ENCODE results near the gene EXOC6B. TPM values are rescaled to one million over a fixed set of nuclear protein-coding genes. Genes with fewer than 3 reads are reported as not detected.

EXOC6B gene
- total RNA-seq, 1 experiment from 2014 or later, result not detected

DNA sequence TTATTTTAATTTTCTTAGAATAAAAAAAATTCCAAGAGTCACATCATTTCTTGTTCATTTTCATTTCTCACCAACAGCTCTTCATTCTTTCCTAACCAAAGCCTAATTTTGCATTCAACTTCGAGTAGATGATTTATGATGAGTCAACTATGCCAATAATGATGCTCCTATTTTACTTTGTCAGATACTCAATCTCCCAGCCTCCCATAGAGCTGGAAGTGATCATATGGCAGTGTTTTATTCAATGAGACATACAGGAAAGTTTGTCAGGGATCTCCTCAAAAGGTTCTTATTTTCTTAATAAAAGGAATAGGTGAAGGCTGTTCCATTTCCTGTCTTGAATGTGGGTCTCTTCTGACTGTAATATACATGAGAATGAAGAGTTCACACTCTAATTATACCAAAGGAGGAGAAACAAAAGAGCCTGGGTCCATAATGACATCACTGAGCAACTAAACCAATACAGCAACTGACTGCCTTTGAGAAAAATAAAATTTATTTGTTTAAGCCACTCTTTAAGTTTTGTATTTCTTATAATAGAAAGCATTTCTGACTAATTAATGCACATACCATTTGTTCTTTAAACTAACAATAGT is 447.0 kb downstream of the EXOC6B start:
- Histone ChIP-seq H3K4me2 (ENCODE audit: low read depth, low read length, poor library complexity, severe bottlenecking) (no peak overlapping the region), H4K20me1 (ENCODE audit: insufficient read depth, low read depth, low read length) (no peaks in the 10 kb centered on the region), H2AFZ (ENCODE audit: low read length) (no peak overlapping the region), H3K27me3 (ENCODE audit: low read length) (no peaks in the 10 kb centered on the region), H3K36me3 (ENCODE audit: insufficient read depth, low read length) (no peaks in the 10 kb centered on the region), H3K4me1 (ENCODE audit: low read length) (no peaks in the 10 kb centered on the region), H3K4me3 (ENCODE audit: low read length) (no peak overlapping the region), H3K27ac (ENCODE audit: low read length) (no peak overlapping the region), H3K9ac (ENCODE audit: low read length) (no peak overlapping the region), H3K9me3 (ENCODE audit: low read length) (no peaks in the 10 kb centered on the region), H3K79me2 (ENCODE audit: low read length) (no peaks in the 10 kb centered on the region), H3K9me2 (replicated peaks; ENCODE audit: insufficient read depth, low read length) (no peaks in the 10 kb centered on the region)
- no peak for DNase-seq

DNA sequence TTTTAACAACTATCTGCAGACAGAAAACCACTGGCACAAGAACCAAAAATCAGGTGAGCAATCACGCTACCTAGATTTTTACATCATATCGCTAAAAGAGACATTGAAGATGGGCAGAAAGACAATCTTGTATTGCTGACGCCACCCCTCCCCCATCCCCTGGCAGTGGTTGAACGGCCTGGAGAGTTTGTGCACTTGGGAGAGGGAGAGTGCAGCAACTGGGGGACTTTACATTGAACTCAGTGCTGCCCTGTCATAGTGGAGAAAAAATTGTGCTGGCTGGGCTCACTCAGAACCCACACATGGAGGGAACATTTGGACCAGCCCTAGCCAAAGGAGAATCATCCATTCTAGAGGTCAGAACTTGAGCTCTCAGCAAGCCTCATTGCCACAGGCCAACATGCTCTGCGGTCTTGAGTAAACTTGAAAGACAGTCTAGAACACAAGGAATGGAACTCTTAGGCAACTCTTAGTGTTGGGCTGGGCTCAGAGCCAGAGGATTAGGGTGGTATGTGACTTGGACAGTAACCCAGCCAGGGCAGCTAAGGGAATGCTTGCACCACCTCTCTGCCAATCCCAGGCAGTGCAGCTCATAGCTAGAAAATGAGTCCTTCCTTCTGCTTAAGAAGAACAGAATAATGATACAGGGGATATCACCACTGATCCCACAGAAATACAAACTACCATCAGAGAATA is 458.2 kb downstream of the EXOC6B start:
- Histone ChIP-seq H3K36me3 (ENCODE audit: insufficient read depth, low read length) (no peaks in the 10 kb centered on the region), H3K9me2 (replicated peaks; ENCODE audit: insufficient read depth, low read length) (no peaks in the 10 kb centered on the region), H3K4me1 (ENCODE audit: low read length) (no peaks in the 10 kb centered on the region), H3K79me2 (ENCODE audit: low read length) (no peaks in the 10 kb centered on the region), H3K4me3 (ENCODE audit: low read length) (no peak overlapping the region), H3K27ac (ENCODE audit: low read length) (no peak overlapping the region), H4K20me1 (ENCODE audit: insufficient read depth, low read depth, low read length) (no peaks in the 10 kb centered on the region), H2AFZ (ENCODE audit: low read length) (no peak overlapping the region), H3K27me3 (ENCODE audit: low read length) (no peaks in the 10 kb centered on the region), H3K9me3 (ENCODE audit: low read length) (no peaks in the 10 kb centered on the region), H3K4me2 (ENCODE audit: low read depth, low read length, poor library complexity, severe bottlenecking) (no peak overlapping the region), H3K9ac (ENCODE audit: low read length) (no peak overlapping the region)
- DNase-seq, result no peak

DNA sequence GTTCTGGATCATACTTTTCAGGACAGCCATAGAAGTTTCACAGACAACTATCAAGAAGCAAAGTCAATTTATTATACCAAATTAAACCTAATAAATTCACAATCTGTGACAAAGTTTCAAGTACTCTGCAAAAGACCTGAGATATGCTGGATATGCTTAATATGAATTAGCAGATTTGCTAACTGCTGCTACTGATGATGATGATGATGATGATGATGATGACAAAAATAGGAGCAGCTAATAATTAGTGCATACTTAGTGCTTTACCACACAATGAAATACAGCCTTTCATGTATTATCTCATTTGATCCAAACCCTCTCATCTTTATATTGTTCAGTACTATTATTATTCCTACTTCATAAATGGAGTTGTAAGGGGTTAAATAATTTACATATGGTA is 462.4 kb downstream of the EXOC6B start:
- H2AFZ ChIP-seq (ENCODE audit: low read length), result no peak overlapping the region
- no peak for DNase-seq
- no peaks in the 10 kb centered on the region for H3K27me3 ChIP-seq (ENCODE audit: low read length)
- H3K4me1 ChIP-seq (ENCODE audit: low read length), result no peaks in the 10 kb centered on the region
- H4K20me1 ChIP-seq (ENCODE audit: insufficient read depth, low read depth, low read length), result no peaks in the 10 kb centered on the region
- no peaks in the 10 kb centered on the region for H3K79me2 ChIP-seq (ENCODE audit: low read length)
- H3K9me2 ChIP-seq (replicated peaks; ENCODE audit: insufficient read depth, low read length), result no peaks in the 10 kb centered on the region
- H3K9ac ChIP-seq (ENCODE audit: low read length), result no peak overlapping the region
- H3K36me3 ChIP-seq (ENCODE audit: insufficient read depth, low read length), result no peaks in the 10 kb centered on the region
- H3K4me2 ChIP-seq (ENCODE audit: low read depth, low read length, poor library complexity, severe bottlenecking), result no peak overlapping the region
- H3K27ac ChIP-seq (ENCODE audit: low read length), result no peak overlapping the region
- H3K4me3 ChIP-seq (ENCODE audit: low read length), result no peak overlapping the region
- no peaks in the 10 kb centered on the region for H3K9me3 ChIP-seq (ENCODE audit: low read length)

DNA sequence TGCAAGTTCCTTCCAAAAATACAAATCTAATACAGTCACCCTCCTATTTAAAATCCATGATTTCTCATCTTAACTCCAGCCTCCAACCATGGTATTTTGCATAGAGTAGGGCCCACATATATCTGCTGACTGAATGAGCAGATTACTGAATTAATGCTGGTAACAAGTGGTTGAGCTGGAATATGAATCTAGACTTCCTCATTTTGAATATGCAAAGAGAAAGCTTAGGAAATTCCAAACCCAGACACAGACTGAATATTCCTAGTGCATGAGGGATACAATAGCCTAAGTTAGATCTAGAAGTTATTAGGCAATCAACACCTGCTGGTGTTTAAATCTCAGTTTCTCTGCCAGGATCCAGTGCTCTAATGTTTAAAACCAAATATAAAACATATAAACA is 463.1 kb downstream of the EXOC6B start:
- no peak for DNase-seq
- Histone ChIP-seq H3K9me2 (replicated peaks; ENCODE audit: insufficient read depth, low read length) (no peaks in the 10 kb centered on the region), H3K79me2 (ENCODE audit: low read length) (no peaks in the 10 kb centered on the region), H4K20me1 (ENCODE audit: insufficient read depth, low read depth, low read length) (no peaks in the 10 kb centered on the region), H3K4me2 (ENCODE audit: low read depth, low read length, poor library complexity, severe bottlenecking) (no peak overlapping the region), H3K9ac (ENCODE audit: low read length) (no peak overlapping the region), H3K27me3 (ENCODE audit: low read length) (no peaks in the 10 kb centered on the region), H3K36me3 (ENCODE audit: insufficient read depth, low read length) (no peaks in the 10 kb centered on the region), H3K4me3 (ENCODE audit: low read length) (no peak overlapping the region), H3K27ac (ENCODE audit: low read length) (no peak overlapping the region), H3K4me1 (ENCODE audit: low read length) (no peaks in the 10 kb centered on the region), H2AFZ (ENCODE audit: low read length) (no peak overlapping the region), H3K9me3 (ENCODE audit: low read length) (no peaks in the 10 kb centered on the region)

DNA sequence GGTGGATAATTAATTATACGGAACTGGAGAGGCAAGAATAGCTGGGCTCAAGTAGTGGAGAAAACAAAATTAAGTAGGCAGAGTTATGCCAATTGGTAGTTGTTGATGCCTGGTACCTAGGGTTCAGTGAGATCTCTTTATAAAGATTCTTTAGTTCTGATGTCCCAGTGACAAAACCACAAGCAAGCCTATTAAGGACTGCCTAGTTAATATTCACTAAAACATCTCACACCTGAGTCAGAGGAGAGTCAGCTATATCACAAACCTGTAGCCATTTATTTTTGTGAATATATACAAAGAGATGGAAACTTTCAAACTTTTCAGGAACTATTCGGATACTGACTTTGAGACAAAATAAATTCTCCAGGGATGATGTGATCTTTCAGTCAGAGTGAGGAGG is 464.3 kb downstream of the EXOC6B start:
- no peaks in the 10 kb centered on the region for H3K27me3 ChIP-seq (ENCODE audit: low read length)
- no peaks in the 10 kb centered on the region for H4K20me1 ChIP-seq (ENCODE audit: insufficient read depth, low read depth, low read length)
- DNase-seq, result no peak
- H3K4me1 ChIP-seq (ENCODE audit: low read length), result no peaks in the 10 kb centered on the region
- H3K9me3 ChIP-seq (ENCODE audit: low read length), result no peaks in the 10 kb centered on the region
- H3K4me2 ChIP-seq (ENCODE audit: low read depth, low read length, poor library complexity, severe bottlenecking), result no peak overlapping the region
- H3K9me2 ChIP-seq (replicated peaks; ENCODE audit: insufficient read depth, low read length), result no peaks in the 10 kb centered on the region
- H2AFZ ChIP-seq (ENCODE audit: low read length), result no peak overlapping the region
- H3K4me3 ChIP-seq (ENCODE audit: low read length), result no peak overlapping the region
- no peak overlapping the region for H3K9ac ChIP-seq (ENCODE audit: low read length)
- H3K36me3 ChIP-seq (ENCODE audit: insufficient read depth, low read length), result no peaks in the 10 kb centered on the region
- no peak overlapping the region for H3K27ac ChIP-seq (ENCODE audit: low read length)
- no peaks in the 10 kb centered on the region for H3K79me2 ChIP-seq (ENCODE audit: low read length)

DNA sequence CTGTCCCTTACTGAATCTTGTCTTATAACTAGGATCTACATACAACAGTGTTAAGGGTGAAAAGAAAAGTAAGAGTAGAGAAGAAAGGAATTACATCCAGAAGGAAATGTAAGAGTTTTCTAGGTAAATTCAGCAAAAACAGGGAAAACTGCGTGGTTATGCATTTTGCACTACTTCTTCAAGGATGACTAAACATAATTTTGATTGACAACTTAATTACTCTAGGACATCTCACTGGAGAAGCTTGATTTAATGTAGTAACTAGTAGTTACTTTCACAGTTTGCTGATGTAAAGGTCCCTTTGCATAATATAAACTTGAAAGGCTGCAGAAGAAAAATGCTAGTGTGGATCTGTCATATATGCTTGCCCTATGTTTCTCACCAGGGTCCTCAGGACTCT is 464.8 kb downstream of the EXOC6B start:
- no peaks in the 10 kb centered on the region for H3K9me3 ChIP-seq (ENCODE audit: low read length)
- H3K9me2 ChIP-seq (replicated peaks; ENCODE audit: insufficient read depth, low read length), result no peaks in the 10 kb centered on the region
- no peaks in the 10 kb centered on the region for H3K36me3 ChIP-seq (ENCODE audit: insufficient read depth, low read length)
- H3K27me3 ChIP-seq (ENCODE audit: low read length), result no peaks in the 10 kb centered on the region
- no peaks in the 10 kb centered on the region for H3K4me1 ChIP-seq (ENCODE audit: low read length)
- H4K20me1 ChIP-seq (ENCODE audit: insufficient read depth, low read depth, low read length), result no peaks in the 10 kb centered on the region
- H3K4me2 ChIP-seq (ENCODE audit: low read depth, low read length, poor library complexity, severe bottlenecking), result no peak overlapping the region
- H3K27ac ChIP-seq (ENCODE audit: low read length), result no peak overlapping the region
- no peak overlapping the region for H2AFZ ChIP-seq (ENCODE audit: low read length)
- H3K4me3 ChIP-seq (ENCODE audit: low read length), result no peak overlapping the region
- no peak overlapping the region for H3K9ac ChIP-seq (ENCODE audit: low read length)
- DNase-seq, result no peak
- H3K79me2 ChIP-seq (ENCODE audit: low read length), result no peaks in the 10 kb centered on the region

DNA sequence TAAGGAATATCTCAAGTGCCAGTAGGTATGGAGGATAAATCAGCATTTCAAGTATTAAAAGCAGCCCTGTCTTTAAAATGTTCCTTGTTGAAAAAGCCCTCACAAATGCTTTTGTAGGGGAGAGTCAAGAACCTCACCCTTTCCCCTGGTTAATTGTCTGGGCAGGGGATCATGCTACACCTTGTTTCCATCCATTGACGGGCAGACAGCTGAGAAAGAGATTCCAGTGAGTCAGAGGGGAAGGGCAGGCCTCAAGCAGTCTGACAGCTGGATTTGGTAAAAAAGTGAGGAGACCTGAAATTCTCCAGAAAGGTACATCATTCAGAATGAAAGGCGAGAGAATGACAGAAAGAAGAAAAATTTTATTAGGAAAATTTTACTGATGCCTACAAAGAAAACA is 475.0 kb downstream of the EXOC6B start:
- no peaks in the 10 kb centered on the region for H3K9me3 ChIP-seq (ENCODE audit: low read length)
- H3K27me3 ChIP-seq (ENCODE audit: low read length), result no peaks in the 10 kb centered on the region; the same call in 1 of the 2 replicates
- no peak for DNase-seq
- no peaks in the 10 kb centered on the region for H4K20me1 ChIP-seq (ENCODE audit: insufficient read depth, low read depth, low read length)
- no peaks in the 10 kb centered on the region for H3K79me2 ChIP-seq (ENCODE audit: low read length)
- no peaks in the 10 kb centered on the region for H3K36me3 ChIP-seq (ENCODE audit: insufficient read depth, low read length)
- H3K27ac ChIP-seq (ENCODE audit: low read length), result no peak overlapping the region
- 0 out of 2 replicates have a peak, but pooled peaks cover 4% of the 10 kb centered on the region for H3K9me2 ChIP-seq (replicated peaks; ENCODE audit: insufficient read depth, low read length)
- H3K9ac ChIP-seq (ENCODE audit: low read length), result no peak overlapping the region
- no peak overlapping the region for H3K4me3 ChIP-seq (ENCODE audit: low read length)
- H3K4me2 ChIP-seq (ENCODE audit: low read depth, low read length, poor library complexity, severe bottlenecking), result no peak overlapping the region
- no peak overlapping the region for H2AFZ ChIP-seq (ENCODE audit: low read length)
- H3K4me1 ChIP-seq (ENCODE audit: low read length), result no peaks in the 10 kb centered on the region

DNA sequence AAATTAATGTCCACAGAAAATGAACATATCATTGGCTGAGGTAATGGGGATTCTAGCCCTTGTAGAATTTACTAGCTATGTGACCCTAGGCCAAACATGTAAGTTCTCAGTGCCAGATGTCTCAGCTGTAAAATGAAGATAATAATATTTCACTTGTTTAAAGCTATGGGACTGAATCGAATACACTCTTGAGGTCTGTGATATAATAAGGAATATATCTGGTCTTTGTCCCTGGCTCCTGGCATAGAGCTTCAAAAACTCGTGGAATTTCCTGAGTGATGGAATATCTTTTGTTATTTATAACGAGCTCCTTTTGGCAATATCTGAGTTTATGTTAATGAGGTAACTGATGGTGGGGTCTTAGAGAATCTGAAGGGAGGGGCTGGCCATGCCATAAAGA is 476.8 kb downstream of the EXOC6B start:
- Histone ChIP-seq H3K27ac (ENCODE audit: low read length) (no peak overlapping the region), H3K79me2 (ENCODE audit: low read length) (no peaks in the 10 kb centered on the region), H3K4me1 (ENCODE audit: low read length) (no peaks in the 10 kb centered on the region), H3K4me2 (ENCODE audit: low read depth, low read length, poor library complexity, severe bottlenecking) (no peak overlapping the region), H3K9ac (ENCODE audit: low read length) (no peak overlapping the region), H3K36me3 (ENCODE audit: insufficient read depth, low read length) (no peaks in the 10 kb centered on the region), H3K27me3 (ENCODE audit: low read length) (no peaks in the 10 kb centered on the region), H2AFZ (ENCODE audit: low read length) (no peak overlapping the region), H4K20me1 (ENCODE audit: insufficient read depth, low read depth, low read length) (no peaks in the 10 kb centered on the region), H3K9me2 (replicated peaks; ENCODE audit: insufficient read depth, low read length) (0 out of 2 replicates have a peak, but pooled peaks cover 4% of the 10 kb centered on the region), H3K4me3 (ENCODE audit: low read length) (no peak overlapping the region), H3K9me3 (ENCODE audit: low read length) (no peaks in the 10 kb centered on the region)
- DNase-seq, result no peak
